HL-60/S4 (cell line): Measurements from ENCODE around the gene SBF1.
"Not testable (repeated sequence)": the region's sequence is repeated elsewhere in the genome, so short reads cannot be mapped to it uniquely, and the experiment has no call there.

Experiments
- in situ Hi-C: fragments of 300-500 bp; cut with MboI; formaldehyde crosslinking; loops from 2 replicates; pipeline ENCODE4 v1.14.3; 2022; ENCODE audit warnings: low sequenced_read_pairs

SBF1 gene

GRCh38 chr22:50401907-50402306 lies 72.9 kb downstream of the SBF1 start:
- in situ Hi-C loops, result no loop called here

DNA sequence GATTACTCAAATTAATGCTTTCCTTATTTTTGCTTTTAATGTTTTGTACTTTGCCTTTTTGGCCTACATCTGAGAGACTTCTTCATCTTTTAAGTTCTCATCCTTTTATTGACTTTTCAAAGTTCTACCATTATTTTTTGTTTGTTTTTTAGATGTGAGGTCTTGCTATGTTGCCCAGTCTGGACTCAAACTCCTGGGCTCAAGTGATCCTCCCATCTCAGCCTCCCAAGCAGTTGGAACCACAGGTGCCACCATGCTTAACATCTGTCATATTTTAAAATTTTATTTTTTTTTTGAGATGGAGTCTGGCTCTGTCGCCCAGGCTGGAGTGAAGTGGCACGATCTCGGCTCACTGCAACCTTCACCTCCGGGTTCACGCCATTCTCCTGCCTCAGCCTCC lies 73.9 kb downstream of the SBF1 start:
- in situ Hi-C loops, result no loop called here

DNA sequence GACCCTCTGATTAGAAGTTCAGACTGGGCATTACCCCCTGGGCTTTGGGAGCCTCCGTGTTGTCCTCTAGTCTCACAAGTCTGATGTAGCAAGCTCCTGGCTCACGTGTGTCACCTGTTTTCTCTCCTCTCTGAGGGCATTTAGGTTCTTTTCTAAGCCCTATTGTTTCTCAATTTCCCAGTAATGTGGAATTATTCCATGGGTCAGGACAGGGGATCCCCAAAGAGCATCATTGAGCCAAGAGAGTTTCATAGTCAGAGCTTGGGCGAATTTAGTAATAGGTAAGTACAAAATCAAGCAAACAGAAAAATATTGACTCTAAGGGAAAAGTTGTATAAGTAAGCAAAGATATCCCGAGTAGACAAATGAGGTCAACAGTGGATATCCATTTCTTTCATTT lies 74.4 kb downstream of the SBF1 start:
- in situ Hi-C loops, result no loop called here

GRCh38 chr22:50399751-50400331 lies 75.0 kb downstream of the SBF1 start:
- in situ Hi-C loops, result no loop called here

DNA sequence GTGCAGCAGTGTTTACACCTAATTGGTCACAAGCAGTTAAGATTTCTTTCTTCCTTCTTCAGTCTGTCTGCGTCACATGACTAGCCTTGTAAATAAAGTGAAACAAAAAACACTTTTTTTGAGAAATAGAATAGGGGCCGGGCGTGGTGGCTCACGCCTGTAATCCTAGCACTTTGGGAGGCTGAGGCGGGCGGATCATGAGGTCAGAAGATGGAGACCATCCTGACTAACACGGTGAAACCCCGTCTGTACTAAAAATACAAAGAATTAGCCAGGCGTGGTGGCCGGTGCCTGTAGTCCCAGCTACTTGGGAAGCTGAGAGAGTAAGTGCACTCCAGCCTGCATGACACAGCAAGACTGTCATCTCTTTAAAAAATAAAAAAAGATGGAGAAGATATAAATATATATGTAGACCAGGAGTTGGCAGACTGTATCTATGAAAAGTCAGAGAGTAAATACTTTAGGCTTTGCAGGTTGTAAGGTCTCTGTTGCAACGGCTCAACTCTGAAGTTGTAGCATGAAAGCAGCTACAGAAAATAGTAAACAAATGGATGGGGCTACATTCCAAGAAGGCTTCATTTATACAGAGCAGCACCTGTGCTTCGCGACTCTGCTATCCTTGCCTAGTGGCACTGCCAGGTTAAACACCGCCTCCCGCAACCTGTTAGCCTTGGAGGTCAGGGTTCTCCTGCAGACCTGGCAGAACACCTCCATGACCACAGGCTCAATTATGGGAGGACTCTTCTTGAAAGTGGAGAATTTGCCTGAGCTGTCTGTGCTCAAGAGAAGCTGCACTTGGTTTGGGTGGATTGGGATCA lies 75.8 kb downstream of the SBF1 start:
- in situ Hi-C loops, result no loop called here

GRCh38 chr22:50397371-50398060 lies 77.3 kb downstream of the SBF1 start:
- in situ Hi-C loops, result not testable (repeated sequence)

GRCh38 chr22:50396751-50397370 lies 78.0 kb downstream of the SBF1 start:
- in situ Hi-C loops, result no loop called here
